Kidney capillary endothelial cell (primary cell): ENCODE results near the gene OR52I1.

Experiments
- DNase-seq: peaks from one replicate; pipeline ENCODE4 v3.0.0-alpha.2; 2018; ENCODE audit warnings: low spot score

OR52I1 gene

GRCh38 chr11:4593739-4594138 lies at the start of gene OR52I1:
TSS of gene OR52I1 (plus strand) at chr11:4594039. CDS start at chr11:4594039, 0 bp downstream.
- no peak for DNase-seq

- no peak for DNase-seq
These were observed 48.9 kb upstream of the OR52I1 start, which contains the start of gene OR52M1 for GRCh38 chr11:4544891-4545290. TSS of gene OR52M1 (plus strand) at chr11:4545191. CDS start at chr11:4545191, 0 bp downstream.

- no peak for DNase-seq
These were observed 47.0 kb upstream of the OR52I1 start for GRCh38 chr11:4546878-4547277.

GRCh38 chr11:4547416-4547815 lies 46.4 kb upstream of the OR52I1 start:
- no peak for DNase-seq

GRCh38 chr11:4551346-4551979 lies 42.4 kb upstream of the OR52I1 start:
- no peak for DNase-seq

GRCh38 chr11:4559527-4560440 lies 34.1 kb upstream of the OR52I1 start:
- no peak for DNase-seq

GRCh38 chr11:4560467-4560866 lies 33.4 kb upstream of the OR52I1 start:
- DNase-seq: no peak

GRCh38 chr11:4565371-4565770 lies 28.5 kb upstream of the OR52I1 start:
- no peak for DNase-seq

GRCh38 chr11:4569075-4569474 lies 24.8 kb upstream of the OR52I1 start:
- no peak for DNase-seq

- no peak for DNase-seq
These were observed 17.0 kb upstream of the OR52I1 start for GRCh38 chr11:4576880-4577279.

- no peak for DNase-seq
These were observed 16.1 kb upstream of the OR52I1 start for GRCh38 chr11:4577761-4578160.

- DNase-seq: no peak
These were observed 15.2 kb upstream of the OR52I1 start for GRCh38 chr11:4578624-4579023.

GRCh38 chr11:4580124-4580523 lies 13.7 kb upstream of the OR52I1 start:
- DNase-seq: no peak

GRCh38 chr11:4581443-4581842 lies 12.4 kb upstream of the OR52I1 start, which contains the start of gene OR52I2:
TSS of gene OR52I2 (plus strand) at chr11:4581743.
- DNase-seq: no peak

GRCh38 chr11:4589017-4589416 lies 4.8 kb upstream of the OR52I1 start:
- DNase-seq: no peak

- no peak for DNase-seq
These were observed 11.2 kb downstream of the OR52I1 start for GRCh38 chr11:4605057-4605456.

- DNase-seq: no peak
These were observed 12.6 kb downstream of the OR52I1 start for GRCh38 chr11:4606231-4607015.

GRCh38 chr11:4607096-4607495 lies 13.3 kb downstream of the OR52I1 start:
- no peak for DNase-seq

GRCh38 chr11:4607781-4608666 lies 14.2 kb downstream of the OR52I1 start, which contains the start of gene TRIM68:
TSS of gene TRIM68 (minus strand) at chr11:4608231. CDS start at chr11:4605504, 2,727 bp downstream.
- peak; percentile 89 for DNase-seq

- no peak for DNase-seq
These were observed 16.6 kb downstream of the OR52I1 start for GRCh38 chr11:4610258-4610935.

GRCh38 chr11:4611986-4612385 lies 18.1 kb downstream of the OR52I1 start:
- DNase-seq: no peak
